WTC11 (cell line): ENCODE data around the gene GALNT3.

Experiments
- AFF4 ChIP-seq: sonication (generic); formaldehyde crosslinking; IDR thresholded peaks from 2 replicates; pipeline ENCODE4 v1.8.1; 2023; ENCODE audit warnings: mild to moderate bottlenecking, missing genetic modification reagents, borderline replicate concordance
- CREM ChIP-seq: sonication (generic); formaldehyde crosslinking; IDR thresholded peaks from 2 replicates; pipeline ENCODE4 v1.8.1; 2022; ENCODE audit warnings: mild to moderate bottlenecking, missing genetic modification reagents, moderate library complexity
- ELF4 ChIP-seq: sonication (generic); formaldehyde crosslinking; IDR thresholded peaks from 2 replicates; pipeline ENCODE4 v1.8.1; 2022; ENCODE audit warnings: low read depth, mild to moderate bottlenecking, moderate library complexity, missing genetic modification reagents
- ESRRA ChIP-seq: sonication (generic); formaldehyde crosslinking; IDR thresholded peaks from 2 replicates; pipeline ENCODE4 v1.8.1; 2022; ENCODE audit warnings: mild to moderate bottlenecking, missing genetic modification reagents, borderline replicate concordance
- ETV6 ChIP-seq: sonication (generic); formaldehyde crosslinking; IDR thresholded peaks from 2 replicates; pipeline ENCODE4 v1.8.1; 2022; ENCODE audit warnings: mild to moderate bottlenecking, missing genetic modification reagents
- FOXJ3 ChIP-seq: sonication (generic); formaldehyde crosslinking; IDR thresholded peaks from 2 replicates; pipeline ENCODE4 v1.9.0; 2021; ENCODE audit warnings: missing genetic modification reagents, mild to moderate bottlenecking, borderline replicate concordance
- MAX ChIP-seq: sonication (generic); formaldehyde crosslinking; IDR thresholded peaks from 2 replicates; pipeline ENCODE4 v1.8.0; 2022; ENCODE audit warnings: mild to moderate bottlenecking, missing genetic modification reagents
- NFE2L1 ChIP-seq: sonication (generic); formaldehyde crosslinking; IDR thresholded peaks from 2 replicates; pipeline ENCODE4 v1.8.1; 2023; ENCODE audit warnings: missing genetic modification reagents
- NR3C1 ChIP-seq: sonication (generic); formaldehyde crosslinking; conservative IDR thresholded peaks from 2 replicates; pipeline ENCODE4 v1.8.1; 2023; ENCODE audit warnings: low read depth, mild to moderate bottlenecking, missing genetic modification reagents
- TEAD1 ChIP-seq: sonication (generic); formaldehyde crosslinking; IDR thresholded peaks from 2 replicates; pipeline ENCODE4 v1.8.0; 2022; ENCODE audit warnings: mild to moderate bottlenecking, missing genetic modification reagents
- TF ChIP-seq, protein P1 (sequence below): fragments of 200-600 bp; IDR thresholded peaks from 2 replicates; pipeline ENCODE4 v1.8.0; 2022; ENCODE audit warnings: antibody characterized with exemption
- TF ChIP-seq, protein P2 (sequence below): sonication (generic); formaldehyde crosslinking; IDR thresholded peaks from 2 replicates; pipeline ENCODE4 v1.8.1; 2022; ENCODE audit warnings: missing genetic modification reagents, borderline replicate concordance
- TF ChIP-seq, protein P3 (sequence below): sonication (generic); formaldehyde crosslinking; IDR thresholded peaks from 2 replicates; pipeline ENCODE4 v1.8.0; 2023; ENCODE audit warnings: mild to moderate bottlenecking, missing genetic modification reagents

GRCh38 chr2:165776013-165776412, 18.0 kb downstream of the GALNT3 start:
- TF ChIP-seq NFE2L1 (CRISPR knock-in tag) (no peak), AFF4 (CRISPR knock-in tag) (no peak), NR3C1 (CRISPR knock-in tag) (no peak), FOXJ3 (no peak), MAX (no peak), TEAD1 (no peak), CREM (no peak), ESRRA (CRISPR knock-in tag) (no peak), ETV6 (CRISPR knock-in tag) (no peak), ELF4 (CRISPR knock-in tag) (no peak)
- TF ChIP-seq, protein P1, sequence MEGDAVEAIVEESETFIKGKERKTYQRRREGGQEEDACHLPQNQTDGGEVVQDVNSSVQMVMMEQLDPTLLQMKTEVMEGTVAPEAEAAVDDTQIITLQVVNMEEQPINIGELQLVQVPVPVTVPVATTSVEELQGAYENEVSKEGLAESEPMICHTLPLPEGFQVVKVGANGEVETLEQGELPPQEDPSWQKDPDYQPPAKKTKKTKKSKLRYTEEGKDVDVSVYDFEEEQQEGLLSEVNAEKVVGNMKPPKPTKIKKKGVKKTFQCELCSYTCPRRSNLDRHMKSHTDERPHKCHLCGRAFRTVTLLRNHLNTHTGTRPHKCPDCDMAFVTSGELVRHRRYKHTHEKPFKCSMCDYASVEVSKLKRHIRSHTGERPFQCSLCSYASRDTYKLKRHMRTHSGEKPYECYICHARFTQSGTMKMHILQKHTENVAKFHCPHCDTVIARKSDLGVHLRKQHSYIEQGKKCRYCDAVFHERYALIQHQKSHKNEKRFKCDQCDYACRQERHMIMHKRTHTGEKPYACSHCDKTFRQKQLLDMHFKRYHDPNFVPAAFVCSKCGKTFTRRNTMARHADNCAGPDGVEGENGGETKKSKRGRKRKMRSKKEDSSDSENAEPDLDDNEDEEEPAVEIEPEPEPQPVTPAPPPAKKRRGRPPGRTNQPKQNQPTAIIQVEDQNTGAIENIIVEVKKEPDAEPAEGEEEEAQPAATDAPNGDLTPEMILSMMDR: no peak
- TF ChIP-seq, protein P2, sequence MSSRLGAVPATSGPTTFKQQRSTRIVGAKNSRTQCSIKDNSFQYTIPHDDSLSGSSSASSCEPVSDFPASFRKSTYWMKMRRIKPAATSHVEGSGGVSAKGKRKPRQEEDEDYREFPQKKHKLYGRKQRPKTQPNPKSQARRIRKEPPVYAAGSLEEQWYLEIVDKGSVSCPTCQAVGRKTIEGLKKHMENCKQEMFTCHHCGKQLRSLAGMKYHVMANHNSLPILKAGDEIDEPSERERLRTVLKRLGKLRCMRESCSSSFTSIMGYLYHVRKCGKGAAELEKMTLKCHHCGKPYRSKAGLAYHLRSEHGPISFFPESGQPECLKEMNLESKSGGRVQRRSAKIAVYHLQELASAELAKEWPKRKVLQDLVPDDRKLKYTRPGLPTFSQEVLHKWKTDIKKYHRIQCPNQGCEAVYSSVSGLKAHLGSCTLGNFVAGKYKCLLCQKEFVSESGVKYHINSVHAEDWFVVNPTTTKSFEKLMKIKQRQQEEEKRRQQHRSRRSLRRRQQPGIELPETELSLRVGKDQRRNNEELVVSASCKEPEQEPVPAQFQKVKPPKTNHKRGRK (CRISPR knock-in tag): no peak
- TF ChIP-seq, protein P3, sequence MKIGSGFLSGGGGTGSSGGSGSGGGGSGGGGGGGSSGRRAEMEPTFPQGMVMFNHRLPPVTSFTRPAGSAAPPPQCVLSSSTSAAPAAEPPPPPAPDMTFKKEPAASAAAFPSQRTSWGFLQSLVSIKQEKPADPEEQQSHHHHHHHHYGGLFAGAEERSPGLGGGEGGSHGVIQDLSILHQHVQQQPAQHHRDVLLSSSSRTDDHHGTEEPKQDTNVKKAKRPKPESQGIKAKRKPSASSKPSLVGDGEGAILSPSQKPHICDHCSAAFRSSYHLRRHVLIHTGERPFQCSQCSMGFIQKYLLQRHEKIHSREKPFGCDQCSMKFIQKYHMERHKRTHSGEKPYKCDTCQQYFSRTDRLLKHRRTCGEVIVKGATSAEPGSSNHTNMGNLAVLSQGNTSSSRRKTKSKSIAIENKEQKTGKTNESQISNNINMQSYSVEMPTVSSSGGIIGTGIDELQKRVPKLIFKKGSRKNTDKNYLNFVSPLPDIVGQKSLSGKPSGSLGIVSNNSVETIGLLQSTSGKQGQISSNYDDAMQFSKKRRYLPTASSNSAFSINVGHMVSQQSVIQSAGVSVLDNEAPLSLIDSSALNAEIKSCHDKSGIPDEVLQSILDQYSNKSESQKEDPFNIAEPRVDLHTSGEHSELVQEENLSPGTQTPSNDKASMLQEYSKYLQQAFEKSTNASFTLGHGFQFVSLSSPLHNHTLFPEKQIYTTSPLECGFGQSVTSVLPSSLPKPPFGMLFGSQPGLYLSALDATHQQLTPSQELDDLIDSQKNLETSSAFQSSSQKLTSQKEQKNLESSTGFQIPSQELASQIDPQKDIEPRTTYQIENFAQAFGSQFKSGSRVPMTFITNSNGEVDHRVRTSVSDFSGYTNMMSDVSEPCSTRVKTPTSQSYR: no peak
